ENCODE results near the gene NBAS. TPM values are rescaled to one million over a fixed set of nuclear protein-coding genes. Genes with fewer than 3 reads are reported as not detected.
"Not testable (repeated sequence)": the region's sequence is repeated elsewhere in the genome, so short reads cannot be mapped to it uniquely, and the experiment has no call there.

Gene NBAS
- total RNA-seq, 1 experiment from 2014 or later: 27.9 TPM

GRCh38 chr2:15269043-15269442 is 292.1 kb downstream of the NBAS start:
- H3K9me3 ChIP-seq: no peaks in the 10 kb centered on the region
- no peak overlapping the region for H3K4me3 ChIP-seq
- H3K36me3 ChIP-seq: peaks cover 2% of the 10 kb centered on the region; the same call in 1 of the 2 replicates
- no peak for DNase-seq
- H3K27me3 ChIP-seq: no peaks in the 10 kb centered on the region

- no peak for DNase-seq
- Histone ChIP-seq H3K4me3 (no peak overlapping the region), H3K27me3 (no peaks in the 10 kb centered on the region), H3K36me3 (no peaks in the 10 kb centered on the region), H3K9me3 (no peaks in the 10 kb centered on the region)
These were observed 295.2 kb downstream of the NBAS start for GRCh38 chr2:15265889-15266288.

- no peak overlapping the region for H3K4me3 ChIP-seq
- no peaks in the 10 kb centered on the region for H3K27me3 ChIP-seq
- no peaks in the 10 kb centered on the region for H3K9me3 ChIP-seq
- no peaks in the 10 kb centered on the region for H3K36me3 ChIP-seq
- no peak for DNase-seq
These were observed 297.0 kb downstream of the NBAS start for GRCh38 chr2:15263976-15264685.

- no peak for DNase-seq
- H3K36me3 ChIP-seq: no peaks in the 10 kb centered on the region
- H3K9me3 ChIP-seq: no peaks in the 10 kb centered on the region
These were observed 298.3 kb downstream of the NBAS start for GRCh38 chr2:15262792-15263191.

GRCh38 chr2:15260835-15261234 is 300.3 kb downstream of the NBAS start:
- Histone ChIP-seq H3K36me3 (no peaks in the 10 kb centered on the region), H3K9me3 (no peaks in the 10 kb centered on the region), H3K4me3 (no peak overlapping the region), H3K27me3 (no peaks in the 10 kb centered on the region)
- no peak for DNase-seq

More at GRCh38 chr2:15262792-15263191, 298.3 kb downstream of the NBAS start:
- H3K27me3 ChIP-seq: no peaks in the 10 kb centered on the region
- no peak overlapping the region for H3K4me3 ChIP-seq

GRCh38 chr2:15260196-15260595 is 300.9 kb downstream of the NBAS start:
- Histone ChIP-seq H3K4me3 (no peak overlapping the region), H3K27me3 (no peaks in the 10 kb centered on the region), H3K9me3 (no peaks in the 10 kb centered on the region), H3K36me3 (no peaks in the 10 kb centered on the region)
- DNase-seq: no peak

GRCh38 chr2:15259356-15259756 is 301.8 kb downstream of the NBAS start:
- DNase-seq: no peak
- Histone ChIP-seq H3K9me3 (no peaks in the 10 kb centered on the region), H3K4me3 (no peak overlapping the region), H3K36me3 (no peaks in the 10 kb centered on the region), H3K27me3 (no peaks in the 10 kb centered on the region)

GRCh38 chr2:15258385-15258784 is 302.7 kb downstream of the NBAS start:
- H3K36me3 ChIP-seq, H3K9me3 ChIP-seq, H3K4me3 ChIP-seq, DNase-seq, H3K27me3 ChIP-seq: not testable (repeated sequence)

GRCh38 chr2:15253835-15254286 is 307.3 kb downstream of the NBAS start:
- Histone ChIP-seq H3K9me3 (no peaks in the 10 kb centered on the region; the same call in 1 of the 2 replicates), H3K27me3 (no peaks in the 10 kb centered on the region), H3K36me3 (no peaks in the 10 kb centered on the region), H3K4me3 (no peak overlapping the region)
- no peak for DNase-seq

GRCh38 chr2:15253247-15253646 is 307.9 kb downstream of the NBAS start:
- no peaks in the 10 kb centered on the region for H3K27me3 ChIP-seq
- no peaks in the 10 kb centered on the region; the same call in 1 of the 2 replicates for H3K9me3 ChIP-seq
- no peak overlapping the region for H3K4me3 ChIP-seq
- DNase-seq: no peak
- no peaks in the 10 kb centered on the region for H3K36me3 ChIP-seq

GRCh38 chr2:15251753-15252152 is 309.4 kb downstream of the NBAS start:
- DNase-seq: no peak
- no peaks in the 10 kb centered on the region; the same call in 1 of the 2 replicates for H3K9me3 ChIP-seq
- H3K27me3 ChIP-seq: no peaks in the 10 kb centered on the region
- no peaks in the 10 kb centered on the region for H3K36me3 ChIP-seq
- H3K4me3 ChIP-seq: no peak overlapping the region

GRCh38 chr2:15250946-15251345 is 310.2 kb downstream of the NBAS start:
- not testable (repeated sequence) for H3K9me3 ChIP-seq, H3K36me3 ChIP-seq, H3K4me3 ChIP-seq, H3K27me3 ChIP-seq, DNase-seq

GRCh38 chr2:15246870-15247269 is 314.3 kb downstream of the NBAS start:
- DNase-seq: no peak
- no peaks in the 10 kb centered on the region for H3K27me3 ChIP-seq
- H3K9me3 ChIP-seq: no peaks in the 10 kb centered on the region; the same call in 1 of the 2 replicates
- no peaks in the 10 kb centered on the region for H3K36me3 ChIP-seq
- H3K4me3 ChIP-seq: no peak overlapping the region

- no peak for DNase-seq
- no peaks in the 10 kb centered on the region for H3K36me3 ChIP-seq
- H3K4me3 ChIP-seq: no peak overlapping the region
- no peaks in the 10 kb centered on the region for H3K9me3 ChIP-seq
- no peaks in the 10 kb centered on the region for H3K27me3 ChIP-seq
These were observed 317.4 kb downstream of the NBAS start for GRCh38 chr2:15243762-15244161.

GRCh38 chr2:15242936-15243461 is 318.1 kb downstream of the NBAS start:
- Histone ChIP-seq H3K9me3 (no peaks in the 10 kb centered on the region), H3K27me3 (no peaks in the 10 kb centered on the region), H3K4me3 (no peak overlapping the region), H3K36me3 (no peaks in the 10 kb centered on the region)
- no peak for DNase-seq

- Histone ChIP-seq H3K27me3 (no peaks in the 10 kb centered on the region), H3K4me3 (no peak overlapping the region), H3K9me3 (no peaks in the 10 kb centered on the region), H3K36me3 (no peaks in the 10 kb centered on the region)
- DNase-seq: no peak
These were observed 319.2 kb downstream of the NBAS start for GRCh38 chr2:15241929-15242328.

GRCh38 chr2:15241201-15241600 is 319.9 kb downstream of the NBAS start:
- H3K9me3 ChIP-seq: no peaks in the 10 kb centered on the region
- no peak for DNase-seq
- H3K27me3 ChIP-seq: no peaks in the 10 kb centered on the region
- H3K36me3 ChIP-seq: no peaks in the 10 kb centered on the region
- no peak overlapping the region for H3K4me3 ChIP-seq

GRCh38 chr2:15238028-15238427 is 323.1 kb downstream of the NBAS start:
- DNase-seq: no peak
- Histone ChIP-seq H3K4me3 (no peak overlapping the region), H3K9me3 (no peaks in the 10 kb centered on the region), H3K36me3 (no peaks in the 10 kb centered on the region), H3K27me3 (no peaks in the 10 kb centered on the region)
